GM10248 (cell line): Measurements from ENCODE around the gene KLK6.
A peak's percentile ranks its signal among the peaks of the same experiment; 100 is the strongest.

Experiments used
- CTCF ChIA-PET: fragments of 300-600 bp; sonication (Branson Sonifier 250); formaldehyde crosslinking; extraction: SDS; loops from one replicate; lab custom pipeline; 2021; ENCODE audit warnings: antibody characterized with exemption; lab: Yijun Ruan, JAX
- POLR2A ChIA-PET: fragments of 350-650 bp; sonication (Branson Sonifier 250); formaldehyde crosslinking; extraction: SDS; loops from one replicate; lab custom pipeline; 2020; ENCODE audit warnings: antibody characterized with exemption; lab: Yijun Ruan, JAX
- DNase-seq: peaks from one replicate; pipeline ENCODE4 v3.0.0; 2012; ENCODE audit errors: extremely low spot score
- CTCF ChIP-seq: IDR thresholded peaks from 2 replicates; pipeline ENCODE4 v1.5.1; 2012; ENCODE audit warnings: mild to moderate bottlenecking, low read depth; ENCODE audit errors: extremely low read depth, missing control alignments, control extremely low read depth

The KLK6 gene

GRCh38 chr19:50928831-50929230, 40.6 kb downstream of the KLK6 start:
- TF ChIP-seq CTCF = no peak
- ChIA-PET POLR2A (no interaction called here), CTCF (no interaction called here)
- DNase-seq = no peak

- no peak for TF ChIP-seq CTCF
- no peak for DNase-seq
- ChIA-PET POLR2A (no interaction called here), CTCF (interaction anchor here (1.1 kb wide), 1 partner anchor 132 kb away, joined by 4 read pairs; no protein-coding TSS in a partner anchor)
These were observed 43.2 kb downstream of the KLK6 start for GRCh38 chr19:50926144-50926543.

GRCh38 chr19:50925734-50926133, 43.7 kb downstream of the KLK6 start:
- CTCF ChIA-PET = interaction anchor here (1.1 kb wide), 1 partner anchor 131 kb away, joined by 4 read pairs; no protein-coding TSS in a partner anchor
- TF ChIP-seq CTCF = no peak
- POLR2A ChIA-PET = no interaction called here
- DNase-seq = no peak

GRCh38 chr19:50924586-50924985, 44.8 kb downstream of the KLK6 start:
- ChIA-PET POLR2A (no interaction called here), CTCF (interaction anchor here (0.7 to 1.1 kb wide), 3 partner anchors 10 to 557 kb away, joined by 3 to 4 read pairs (median 3); no protein-coding TSS in a partner anchor)
- no peak for TF ChIP-seq CTCF
- no peak for DNase-seq

- DNase-seq = peak; percentile 89
- CTCF ChIA-PET = interaction anchor here (0.6 to 3.2 kb wide), 64 partner anchors 8 to 632 kb away, joined by 3 to 64 read pairs (median 4); partner anchors contain the start of genes ACP4, JOSD2, KLK3 and KLK4
- TF ChIP-seq CTCF = peak; percentile 89
- POLR2A ChIA-PET = interaction anchor here (1.0 to 1.2 kb wide), 4 partner anchors 117 to 132 kb away, joined by 3 to 6 read pairs (median 4); partner anchors contain the start of gene ACP4
These were observed 47.0 kb downstream of the KLK6 start for GRCh38 chr19:50922317-50922853.

GRCh38 chr19:50921426-50922316, 47.7 kb downstream of the KLK6 start:
- POLR2A ChIA-PET = interaction anchor here (1.0 to 1.2 kb wide), 4 partner anchors 117 to 131 kb away, joined by 3 to 6 read pairs (median 4); partner anchors contain the start of gene ACP4

More at GRCh38 chr19:50921426-50922316, 47.7 kb downstream of the KLK6 start:
- CTCF ChIA-PET = interaction anchor here (0.6 to 3.2 kb wide), 65 partner anchors 9 to 631 kb away, joined by 3 to 64 read pairs (median 4); partner anchors contain the start of genes ACP4, JOSD2, KLK3 and KLK4
- TF ChIP-seq CTCF = no peak
- no peak for DNase-seq
